Common myeloid progenitor, CD34-positive (primary cell): ENCODE measurements around the gene PRSS12.

ENCODE experiments used
- CTCF ChIA-PET: fragments of 350-600 bp; sonication (Branson Sonifier 250); formaldehyde crosslinking; loops from one replicate; lab custom pipeline; 2021; ENCODE audit warnings: antibody characterized with exemption; lab: Charles Lee
- POLR2A ChIA-PET: fragments of 350-600 bp; sonication (Branson Sonifier 250); formaldehyde crosslinking; loops from one replicate; lab custom pipeline; 2021; ENCODE audit warnings: antibody characterized with exemption; lab: Charles Lee
- DNase-seq, 3 donors: peaks; one replicate each; pipeline versions ENCODE4 v3.0.0 to v3.0.0-alpha.2; 2013
- H3K27ac ChIP-seq, 2 experiments: 1 replicate in 1 of 2; 2 replicates in 1 of 2; pipeline ENCODE4 v1.7.0; 2013; ENCODE audit warnings: inconsistent platforms in 2 of 2, low read length in 2 of 2, mild to moderate bottlenecking in 2 of 2, low read depth in 1 of 2, moderate library complexity in 1 of 2; ENCODE audit not compliant: severe bottlenecking in 2 of 2, insufficient read depth in 1 of 2, poor library complexity in 1 of 2
- H3K27me3 ChIP-seq, 5 experiments: replicated peaks in 2 of 5; 1 replicate in 3 of 5; 2 replicates in 2 of 5; pipeline versions ENCODE4 v1.6.1 to v1.7.0; 2013; ENCODE audit warnings: low read length in 4 of 5, mild to moderate bottlenecking in 2 of 5, moderate library complexity in 2 of 5, inconsistent platforms in 1 of 5; ENCODE audit not compliant: insufficient read depth in 5 of 5, control insufficient read depth in 4 of 5
- H3K36me3 ChIP-seq, 4 experiments: 1 replicate in 2 of 4; 2 replicates in 2 of 4; pipeline versions ENCODE4 v1.6.1 to v1.7.0; 2013; ENCODE audit warnings: low read length in 3 of 4, control low read depth in 1 of 4, mild to moderate bottlenecking in 1 of 4; ENCODE audit not compliant: control insufficient read depth in 4 of 4, insufficient read depth in 4 of 4
- H3K4me1 ChIP-seq, 4 experiments: 1 replicate in 3 of 4; 2 replicates in 1 of 4; pipeline versions ENCODE4 v1.6.1 to v1.7.1; 2013; ENCODE audit warnings: low read length in 3 of 4, mild to moderate bottlenecking in 3 of 4, control low read depth in 1 of 4, inconsistent platforms in 1 of 4, moderate library complexity in 1 of 4; ENCODE audit not compliant: control insufficient read depth in 4 of 4, insufficient read depth in 4 of 4; ENCODE audit errors: control extremely low read depth in 1 of 4
- H3K4me3 ChIP-seq, 7 experiments: 1 replicate in 4 of 7; 2 replicates in 3 of 7; pipeline versions ENCODE4 v1.5.1 to v1.7.0; 2013; ENCODE audit warnings: mild to moderate bottlenecking in 7 of 7, low read length in 6 of 7, moderate library complexity in 6 of 7, inconsistent platforms in 2 of 7, low read depth in 2 of 7, control low read depth in 1 of 7; ENCODE audit not compliant: insufficient read depth in 4 of 7, control insufficient read depth in 1 of 7; ENCODE audit errors: extremely low read depth in 1 of 7
- H3K9me3 ChIP-seq, 5 experiments: 1 replicate in 4 of 5; 2 replicates in 1 of 5; pipeline versions ENCODE4 v1.6.1 to v1.7.1; 2013; ENCODE audit warnings: low read length in 4 of 5, mild to moderate bottlenecking in 2 of 5, inconsistent platforms in 1 of 5, low read depth in 1 of 5, moderate library complexity in 1 of 5; ENCODE audit not compliant: control insufficient read depth in 4 of 5, insufficient read depth in 2 of 5; ENCODE audit errors: control extremely low read depth in 1 of 5
- WGBS: methylation state at CpG from one replicate; pipeline ENCODE4 v1.1.5; 2013; ENCODE audit not compliant: insufficient coverage; 5-methylcytosine and 5-hydroxymethylcytosine counted together

The PRSS12 gene

DNA sequence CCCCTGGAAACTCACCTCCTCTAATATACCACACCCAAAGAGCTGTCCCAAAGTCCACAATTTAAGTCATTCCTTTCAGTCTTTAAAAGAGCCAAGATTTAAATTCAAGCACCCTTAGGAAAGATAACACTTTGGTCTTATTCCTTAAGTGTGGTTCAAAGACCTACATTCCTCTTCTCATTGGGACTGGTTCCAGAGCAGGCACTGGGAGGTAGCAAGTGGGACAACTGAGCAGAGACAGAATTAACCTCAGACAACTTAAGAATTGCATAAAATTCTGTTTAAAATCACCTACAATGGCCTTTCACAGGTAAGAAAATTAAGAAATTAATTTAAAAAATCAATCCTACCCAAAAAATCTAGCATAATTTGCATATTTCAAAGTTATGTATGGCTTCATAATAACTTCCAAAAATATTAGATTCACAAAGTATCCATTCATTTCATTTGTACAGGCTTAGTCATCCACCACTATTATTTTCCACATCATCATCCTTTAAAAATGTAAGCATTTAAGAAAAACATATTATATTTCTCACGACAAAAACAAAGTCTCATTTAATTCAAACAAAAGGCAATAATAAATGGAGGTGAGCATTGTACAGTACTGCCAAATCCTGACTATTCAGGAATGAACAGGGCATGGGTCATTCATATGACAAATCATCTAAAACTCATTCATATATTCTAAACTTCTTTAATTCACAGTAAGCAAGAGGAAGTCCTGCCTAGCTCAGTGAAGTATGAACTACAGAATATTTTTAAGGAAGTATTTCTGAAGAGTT, 13.6 kb downstream of the PRSS12 start:
- CTCF ChIA-PET: interaction anchor here (1.0 to 1.7 kb wide), 3 partner anchors 12 to 20 kb away, joined by 3 to 5 read pairs (median 5); no protein-coding TSS in a partner anchor
- Histone ChIP-seq H3K36me3 (no peaks in the 10 kb centered on the region), H3K4me3 (no peak overlapping the region), H3K9me3 (no peaks in the 10 kb centered on the region), H3K27ac (no peak overlapping the region), H3K4me1 (no peaks in the 10 kb centered on the region), H3K27me3 (no peaks in the 10 kb centered on the region)
- no peak for DNase-seq
- 80% methylated on average over 1 of the region's 1 CpG for WGBS
- POLR2A ChIA-PET: no interaction called here

- Histone ChIP-seq H3K4me3 (no peak overlapping the region), H3K9me3 (no peaks in the 10 kb centered on the region), H3K27me3 (no peaks in the 10 kb centered on the region), H3K4me1 (no peaks in the 10 kb centered on the region), H3K27ac (no peak overlapping the region), H3K36me3 (no peaks in the 10 kb centered on the region)
- no peak for DNase-seq
- WGBS: no CpG with 5 or more reads among the region's 1 CpG
- POLR2A ChIA-PET: no interaction called here
- CTCF ChIA-PET: interaction anchor here (1.0 to 1.7 kb wide), 2 partner anchors 13 to 20 kb away, joined by 5 read pairs; no protein-coding TSS in a partner anchor
Measured at GRCh38 chr4:118338518-118338917, 14.3 kb downstream of the PRSS12 start.

DNA sequence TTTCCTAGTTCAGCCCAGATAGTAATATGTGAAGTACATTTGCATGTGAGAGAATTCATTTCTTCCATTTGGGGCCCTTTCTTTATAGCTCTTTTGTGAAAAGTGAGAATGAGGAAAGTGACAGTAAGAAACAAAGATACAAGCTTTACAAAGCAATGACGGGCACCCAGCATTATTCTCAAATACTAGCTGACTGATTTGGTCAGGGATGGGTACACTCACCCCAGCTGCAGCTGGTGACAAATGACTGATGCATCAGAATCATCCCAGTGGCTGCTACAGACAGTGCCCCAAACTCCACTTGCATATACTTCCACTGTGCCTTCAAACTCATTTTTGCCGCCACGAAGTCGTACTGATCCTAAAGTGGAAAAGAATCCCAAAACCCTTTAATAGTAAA, 14.8 kb downstream of the PRSS12 start:
- CTCF ChIA-PET: interaction anchor here (1.0 kb wide), 1 partner anchor 21 kb away, joined by 5 read pairs; no protein-coding TSS in a partner anchor
- no peaks in the 10 kb centered on the region for H3K36me3 ChIP-seq
- POLR2A ChIA-PET: no interaction called here

DNA sequence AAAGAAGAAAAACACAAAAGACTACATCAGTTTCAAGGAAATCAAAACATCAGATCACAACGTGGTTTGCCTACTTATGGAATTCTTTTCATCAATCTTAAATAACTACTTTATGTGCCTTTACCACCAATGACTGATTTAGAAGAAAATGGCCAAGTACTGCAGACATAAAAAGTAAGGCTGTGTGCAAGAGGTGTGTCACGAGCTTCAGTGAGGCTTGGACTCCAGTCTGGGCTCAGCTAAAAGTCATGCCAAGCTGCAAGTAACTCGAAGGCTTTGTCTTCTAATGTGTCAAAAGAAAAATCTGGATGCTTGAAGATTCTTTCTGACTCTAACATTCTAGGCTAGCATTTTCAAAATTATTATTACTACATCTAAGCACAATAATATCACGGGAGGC, 17.0 kb downstream of the PRSS12 start:
- ChIA-PET POLR2A (no interaction called here), CTCF (interaction anchor here (1.2 to 1.3 kb wide), 2 partner anchors 10 to 17 kb away, joined by 3 to 5 read pairs; partner anchors contain the start of gene PRSS12)
- DNase-seq: no peak
- no peaks in the 10 kb centered on the region for H3K9me3 ChIP-seq
- no peaks in the 10 kb centered on the region for H3K4me1 ChIP-seq
- H3K4me3 ChIP-seq: no peak overlapping the region
- no peak overlapping the region for H3K27ac ChIP-seq
- WGBS: 89% methylated on average over 1 of the region's 4 CpGs
- H3K27me3 ChIP-seq: no peaks in the 10 kb centered on the region
- no peaks in the 10 kb centered on the region for H3K36me3 ChIP-seq

More for the DNA sequence above, 14.8 kb downstream of the PRSS12 start:
- no peaks in the 10 kb centered on the region for H3K27me3 ChIP-seq
- DNase-seq: no peak
- no peak overlapping the region for H3K27ac ChIP-seq
- whole genome bisulfite sequencing: 100% methylated on average over 2 of the region's 4 CpGs
- no peak overlapping the region for H3K4me3 ChIP-seq
- H3K9me3 ChIP-seq: no peaks in the 10 kb centered on the region
- no peaks in the 10 kb centered on the region for H3K4me1 ChIP-seq

GRCh38 chr4:118335324-118335723, 17.5 kb downstream of the PRSS12 start:
- Histone ChIP-seq H3K27ac (no peak overlapping the region), H3K4me1 (no peaks in the 10 kb centered on the region), H3K9me3 (no peaks in the 10 kb centered on the region), H3K4me3 (no peak overlapping the region), H3K36me3 (no peaks in the 10 kb centered on the region), H3K27me3 (no peaks in the 10 kb centered on the region)
- ChIA-PET CTCF (no interaction called here), POLR2A (no interaction called here)
- no peak for DNase-seq
- WGBS: 80% methylated on average over 2 of the region's 6 CpGs

DNA sequence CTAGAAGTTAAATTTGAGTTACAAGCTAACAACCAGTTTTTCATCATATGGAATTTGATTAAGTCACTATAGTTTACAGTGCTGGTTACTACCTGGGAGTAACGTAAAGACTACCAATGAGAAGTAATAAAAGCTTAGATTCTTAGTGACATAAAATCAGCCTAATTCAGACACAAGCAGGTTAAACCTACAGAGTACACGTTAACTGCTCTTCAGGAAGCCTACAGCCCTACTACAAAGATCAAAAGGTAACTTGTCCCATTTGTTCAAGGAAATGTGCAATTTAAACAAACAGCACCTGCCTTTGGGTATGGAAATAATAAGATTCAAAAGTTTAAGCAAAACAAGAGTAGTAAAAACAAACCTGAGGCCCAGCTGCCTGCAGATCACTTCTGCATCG, 21.5 kb downstream of the PRSS12 start:
- ChIA-PET POLR2A (no interaction called here), CTCF (no interaction called here)
- Histone ChIP-seq H3K36me3 (no peaks in the 10 kb centered on the region), H3K4me1 (no peaks in the 10 kb centered on the region), H3K27ac (no peak overlapping the region), H3K4me3 (no peak overlapping the region), H3K27me3 (no peaks in the 10 kb centered on the region), H3K9me3 (no peaks in the 10 kb centered on the region)
- no peak for DNase-seq
- WGBS: 100% methylated on average over 1 of the region's 3 CpGs

- no peak for DNase-seq
- WGBS: 98% methylated on average over 5 of the region's 5 CpGs
- CTCF ChIA-PET: no interaction called here
Measured at GRCh38 chr4:118329849-118330248, 23.0 kb downstream of the PRSS12 start.

More at GRCh38 chr4:118329849-118330248, 23.0 kb downstream of the PRSS12 start:
- no peaks in the 10 kb centered on the region for H3K9me3 ChIP-seq
- H3K4me3 ChIP-seq: no peak overlapping the region
- H3K27ac ChIP-seq: no peak overlapping the region
- POLR2A ChIA-PET: no interaction called here
- H3K4me1 ChIP-seq: no peaks in the 10 kb centered on the region
- H3K36me3 ChIP-seq: no peaks in the 10 kb centered on the region
- H3K27me3 ChIP-seq: no peaks in the 10 kb centered on the region
